ENCODE data around the gene CST7.
"Not testable (repeated sequence)": the region's sequence is repeated elsewhere in the genome, so short reads cannot be mapped to it uniquely, and the experiment has no call there.

CST7 gene

GRCh38 chr20:24914388-24915241, 34.5 kb upstream of the CST7 start:
- Histone ChIP-seq H3K27ac (ENCODE audit: low read length) (no peak overlapping the region), H3K4me3 (ENCODE audit: low read length in 2 of 2) (no peak overlapping the region), H3K27me3 (ENCODE audit: control insufficient read depth in 1 of 2, insufficient read depth in 2 of 2, low read length in 2 of 2) (peaks cover 0 to 2% of the 10 kb centered on the region in 2 donors), H3K9me3 (ENCODE audit: control insufficient read depth in 2 of 2, low read length in 2 of 2) (no peaks in the 10 kb centered on the region), H3K4me1 (ENCODE audit: control insufficient read depth, insufficient read depth, low read length) (peaks cover 8% of the 10 kb centered on the region), H3K9ac (ENCODE audit: low read length in 2 of 2) (no peak overlapping the region), H3K36me3 (ENCODE audit: control insufficient read depth in 2 of 2, insufficient read depth in 2 of 2, low read length in 2 of 2) (no peaks in the 10 kb centered on the region)

- H3K4me3 ChIP-seq (ENCODE audit: low read length in 2 of 2): no peak overlapping the region
- H3K36me3 ChIP-seq (ENCODE audit: control insufficient read depth in 2 of 2, insufficient read depth in 2 of 2, low read length in 2 of 2): no peaks in the 10 kb centered on the region
- no peak overlapping the region for H3K9ac ChIP-seq (ENCODE audit: low read length in 2 of 2)
- H3K27ac ChIP-seq (ENCODE audit: low read length): no peak overlapping the region
- H3K27me3 ChIP-seq (ENCODE audit: control insufficient read depth in 1 of 2, insufficient read depth in 2 of 2, low read length in 2 of 2): peaks cover 0 to 2% of the 10 kb centered on the region in 2 donors
- peaks cover 8% of the 10 kb centered on the region for H3K4me1 ChIP-seq (ENCODE audit: control insufficient read depth, insufficient read depth, low read length)
- H3K9me3 ChIP-seq (ENCODE audit: control insufficient read depth in 2 of 2, low read length in 2 of 2): no peaks in the 10 kb centered on the region
These were observed 33.6 kb upstream of the CST7 start for GRCh38 chr20:24915440-24915839.

- Histone ChIP-seq H3K4me3 (ENCODE audit: low read length in 2 of 2) (no peak overlapping the region), H3K36me3 (ENCODE audit: control insufficient read depth in 2 of 2, insufficient read depth in 2 of 2, low read length in 2 of 2) (no peaks in the 10 kb centered on the region), H3K9me3 (ENCODE audit: control insufficient read depth in 2 of 2, low read length in 2 of 2) (no peaks in the 10 kb centered on the region), H3K4me1 (ENCODE audit: control insufficient read depth, insufficient read depth, low read length) (peaks cover 8% of the 10 kb centered on the region), H3K9ac (ENCODE audit: low read length in 2 of 2) (no peak overlapping the region), H3K27ac (ENCODE audit: low read length) (no peak overlapping the region), H3K27me3 (ENCODE audit: control insufficient read depth in 1 of 2, insufficient read depth in 2 of 2, low read length in 2 of 2) (peaks cover 0 to 2% of the 10 kb centered on the region in 2 donors)
These were observed 33.2 kb upstream of the CST7 start for GRCh38 chr20:24915892-24916291.

- H3K27ac ChIP-seq (ENCODE audit: low read length): no peak overlapping the region
- H3K9ac ChIP-seq (ENCODE audit: low read length in 2 of 2): no peak overlapping the region
- no peak overlapping the region for H3K4me3 ChIP-seq (ENCODE audit: low read length in 2 of 2)
- peaks cover 8% of the 10 kb centered on the region for H3K4me1 ChIP-seq (ENCODE audit: control insufficient read depth, insufficient read depth, low read length)
- no peaks in the 10 kb centered on the region for H3K36me3 ChIP-seq (ENCODE audit: control insufficient read depth in 2 of 2, insufficient read depth in 2 of 2, low read length in 2 of 2)
- H3K27me3 ChIP-seq (ENCODE audit: control insufficient read depth in 1 of 2, insufficient read depth in 2 of 2, low read length in 2 of 2): peaks cover 0 to 2% of the 10 kb centered on the region in 2 donors
- no peaks in the 10 kb centered on the region for H3K9me3 ChIP-seq (ENCODE audit: control insufficient read depth in 2 of 2, low read length in 2 of 2)
These were observed 32.7 kb upstream of the CST7 start for GRCh38 chr20:24916412-24916811.

GRCh38 chr20:24917056-24917455, 32.0 kb upstream of the CST7 start:
- H3K36me3 ChIP-seq (ENCODE audit: control insufficient read depth in 2 of 2, insufficient read depth in 2 of 2, low read length in 2 of 2): no peaks in the 10 kb centered on the region
- H3K4me3 ChIP-seq (ENCODE audit: low read length in 2 of 2): no peak overlapping the region
- no peaks in the 10 kb centered on the region for H3K9me3 ChIP-seq (ENCODE audit: control insufficient read depth in 2 of 2, low read length in 2 of 2)
- H3K9ac ChIP-seq (ENCODE audit: low read length in 2 of 2): no peak overlapping the region
- H3K27me3 ChIP-seq (ENCODE audit: control insufficient read depth in 1 of 2, insufficient read depth in 2 of 2, low read length in 2 of 2): peaks cover 0 to 2% of the 10 kb centered on the region in 2 donors
- H3K27ac ChIP-seq (ENCODE audit: low read length): no peak overlapping the region
- H3K4me1 ChIP-seq (ENCODE audit: control insufficient read depth, insufficient read depth, low read length): peaks cover 8% of the 10 kb centered on the region

GRCh38 chr20:24917797-24918578, 31.1 kb upstream of the CST7 start:
- Histone ChIP-seq H3K9me3 (ENCODE audit: control insufficient read depth in 2 of 2, low read length in 2 of 2) (no peaks in the 10 kb centered on the region), H3K27ac (ENCODE audit: low read length) (no peak overlapping the region), H3K36me3 (ENCODE audit: control insufficient read depth in 2 of 2, insufficient read depth in 2 of 2, low read length in 2 of 2) (no peaks in the 10 kb centered on the region), H3K9ac (ENCODE audit: low read length in 2 of 2) (peak overlapping the region in 1 of 2 donors; percentile 33), H3K4me3 (ENCODE audit: low read length in 2 of 2) (peak overlapping the region in 1 of 2 donors; percentile 44), H3K27me3 (ENCODE audit: control insufficient read depth in 1 of 2, insufficient read depth in 2 of 2, low read length in 2 of 2) (peaks cover 0 to 1% of the 10 kb centered on the region in 2 donors), H3K4me1 (ENCODE audit: control insufficient read depth, insufficient read depth, low read length) (peaks cover 8% of the 10 kb centered on the region)

GRCh38 chr20:24918579-24919566, 30.2 kb upstream of the CST7 start:
- Histone ChIP-seq H3K36me3 (ENCODE audit: control insufficient read depth in 2 of 2, insufficient read depth in 2 of 2, low read length in 2 of 2) (no peaks in the 10 kb centered on the region), H3K27ac (ENCODE audit: low read length) (no peak overlapping the region), H3K9me3 (ENCODE audit: control insufficient read depth in 2 of 2, low read length in 2 of 2) (no peaks in the 10 kb centered on the region), H3K27me3 (ENCODE audit: control insufficient read depth in 1 of 2, insufficient read depth in 2 of 2, low read length in 2 of 2) (no peaks in the 10 kb centered on the region), H3K4me3 (ENCODE audit: low read length in 2 of 2) (no peak overlapping the region), H3K4me1 (ENCODE audit: control insufficient read depth, insufficient read depth, low read length) (peaks cover 8% of the 10 kb centered on the region), H3K9ac (ENCODE audit: low read length in 2 of 2) (no peak overlapping the region)

- not testable (repeated sequence) for H3K27me3 ChIP-seq (ENCODE audit: control insufficient read depth in 1 of 2, insufficient read depth in 2 of 2, low read length in 2 of 2); H3K9me3 ChIP-seq (ENCODE audit: control insufficient read depth in 2 of 2, low read length in 2 of 2); H3K4me1 ChIP-seq (ENCODE audit: control insufficient read depth, insufficient read depth, low read length); H3K4me3 ChIP-seq (ENCODE audit: low read length in 2 of 2); H3K27ac ChIP-seq (ENCODE audit: low read length); H3K9ac ChIP-seq (ENCODE audit: low read length in 2 of 2); H3K36me3 ChIP-seq (ENCODE audit: control insufficient read depth in 2 of 2, insufficient read depth in 2 of 2, low read length in 2 of 2)
These were observed 29.4 kb upstream of the CST7 start for GRCh38 chr20:24919665-24920064.

GRCh38 chr20:24920706-24921105, 28.4 kb upstream of the CST7 start:
- not testable (repeated sequence) for H3K4me1 ChIP-seq (ENCODE audit: control insufficient read depth, insufficient read depth, low read length); H3K9ac ChIP-seq (ENCODE audit: low read length in 2 of 2); H3K27ac ChIP-seq (ENCODE audit: low read length); H3K36me3 ChIP-seq (ENCODE audit: control insufficient read depth in 2 of 2, insufficient read depth in 2 of 2, low read length in 2 of 2); H3K27me3 ChIP-seq (ENCODE audit: control insufficient read depth in 1 of 2, insufficient read depth in 2 of 2, low read length in 2 of 2); H3K9me3 ChIP-seq (ENCODE audit: control insufficient read depth in 2 of 2, low read length in 2 of 2); H3K4me3 ChIP-seq (ENCODE audit: low read length in 2 of 2)

- H3K27ac ChIP-seq (ENCODE audit: low read length); H3K4me3 ChIP-seq (ENCODE audit: low read length in 2 of 2); H3K27me3 ChIP-seq (ENCODE audit: control insufficient read depth in 1 of 2, insufficient read depth in 2 of 2, low read length in 2 of 2); H3K9ac ChIP-seq (ENCODE audit: low read length in 2 of 2); H3K36me3 ChIP-seq (ENCODE audit: control insufficient read depth in 2 of 2, insufficient read depth in 2 of 2, low read length in 2 of 2); H3K9me3 ChIP-seq (ENCODE audit: control insufficient read depth in 2 of 2, low read length in 2 of 2); H3K4me1 ChIP-seq (ENCODE audit: control insufficient read depth, insufficient read depth, low read length): not testable (repeated sequence)
These were observed 19.8 kb upstream of the CST7 start for GRCh38 chr20:24929259-24929658.

Data from stomach smooth muscle (tissue), 2 donors.